GM12892 (cell line): ENCODE measurements around the gene ALDH1A3.

Experiments used
- DNase-seq: peaks from one replicate; pipeline ENCODE4 v3.0.0; 2011; ENCODE audit not compliant: insufficient read length
- FAIRE-seq: peaks from 2 replicates; lab custom pipeline; 2011; peaks lifted over from hg19 to GRCh38; lab: Jason Lieb, UNC
- POLR2A ChIP-seq: IDR thresholded peaks from 2 replicates; pipeline ENCODE4 v1.6.1; 2011; ENCODE audit warnings: low read depth, low read length, control low read depth
- POLR2AphosphoS5 ChIP-seq: IDR thresholded peaks from 2 replicates; pipeline ENCODE4 v1.6.1; 2011; ENCODE audit warnings: low read depth, low read length, control low read depth
- TAF1 ChIP-seq: IDR thresholded peaks from 2 replicates; pipeline ENCODE4 v1.6.1; 2011; ENCODE audit warnings: low read depth, mild to moderate bottlenecking, control low read depth, low read length, borderline replicate concordance

The ALDH1A3 gene

GRCh38 chr15:100909989-100910955 is 30.6 kb downstream of the ALDH1A3 start:
- no peak for DNase-seq
- FAIRE-seq: no peak
- no peak for TF ChIP-seq POLR2A

GRCh38 chr15:100911086-100911485 is 31.5 kb downstream of the ALDH1A3 start:
- DNase-seq: no peak
- no peak for FAIRE-seq
- no peak for TF ChIP-seq TAF1

GRCh38 chr15:100913961-100914360 is 34.3 kb downstream of the ALDH1A3 start:
- TF ChIP-seq POLR2AphosphoS5 (no peak), TAF1 (no peak), POLR2A (no peak)
- FAIRE-seq: no peak

GRCh38 chr15:100914876-100915275 is 35.2 kb downstream of the ALDH1A3 start:
- no peak for DNase-seq
- TF ChIP-seq POLR2A: no peak
- no peak for TF ChIP-seq POLR2AphosphoS5
- no peak for TF ChIP-seq TAF1
- no peak for FAIRE-seq

More at GRCh38 chr15:100913961-100914360, 34.3 kb downstream of the ALDH1A3 start:
- no peak for DNase-seq

- peak; percentile 91 for FAIRE-seq
- DNase-seq: peak; percentile 87
- TF ChIP-seq POLR2A: no peak
- no peak for TF ChIP-seq TAF1
- no peak for TF ChIP-seq POLR2AphosphoS5
These were observed 38.5 kb downstream of the ALDH1A3 start for GRCh38 chr15:100918034-100918689.

- DNase-seq (peak; percentile 60), FAIRE-seq (no peak)
These were observed 39.3 kb downstream of the ALDH1A3 start, which contains the start of gene LRRK1 for GRCh38 chr15:100918690-100919480. Gene LRRK1 (plus strand): TSS chr15:100919357. CDS start chr15:100924633, 5,276 bp downstream.

GRCh38 chr15:100919481-100920405 is 40.1 kb downstream of the ALDH1A3 start:
- no peak for FAIRE-seq
- no peak for DNase-seq

More at GRCh38 chr15:100918690-100919480, 39.3 kb downstream of the ALDH1A3 start, which contains the start of gene LRRK1:
- TF ChIP-seq POLR2A: peak; percentile 36; the same call in 1 of the 2 replicates
- no peak for TF ChIP-seq TAF1

GRCh38 chr15:100920516-100921135 is 41.0 kb downstream of the ALDH1A3 start:
- no peak for TF ChIP-seq POLR2AphosphoS5
- no peak for TF ChIP-seq TAF1
- TF ChIP-seq POLR2A: no peak; the same call in 1 of the 2 replicates
- DNase-seq: no peak
- no peak for FAIRE-seq

More at GRCh38 chr15:100919481-100920405, 40.1 kb downstream of the ALDH1A3 start:
- TF ChIP-seq POLR2A: no peak
- no peak for TF ChIP-seq TAF1
- TF ChIP-seq POLR2AphosphoS5: no peak

GRCh38 chr15:100922192-100923040 is 42.8 kb downstream of the ALDH1A3 start:
- TF ChIP-seq POLR2AphosphoS5 (no peak), TAF1 (no peak), POLR2A (no peak)
- DNase-seq (no peak), FAIRE-seq (no peak)

GRCh38 chr15:100923076-100923475 is 43.4 kb downstream of the ALDH1A3 start:
- TF ChIP-seq POLR2A: no peak
- FAIRE-seq (no peak), DNase-seq (no peak)
